Calu3 (cell line): ENCODE measurements around the gene KRTAP5-3. TPM values are rescaled to one million over a fixed set of nuclear protein-coding genes. Genes with fewer than 3 reads are reported as not detected.
"Not testable (repeated sequence)": the region's sequence is repeated elsewhere in the genome, so short reads cannot be mapped to it uniquely, and the experiment has no call there.

Experiments used
- BruUV-seq: library from RNA; stranded (reverse); fragments of 400-500 nt; replicated peaks from 2 replicates; lab custom pipeline; 2021; lab: Mats Ljungman, UMichigan
- CTCF ChIA-PET: fragments of 300-600 bp; sonication (Branson Sonifier 250); formaldehyde crosslinking; loops from one replicate; lab custom pipeline; 2022; ENCODE audit warnings: antibody characterized with exemption; lab: Charles Lee
- DNase-seq: peaks from one replicate; pipeline ENCODE4 v3.0.0; 2022
- H3K27ac Mint-ChIP-seq: one replicate; pipeline ENCODE4 v1.8.0; 2022; ENCODE audit warnings: mixed read lengths; ENCODE audit not compliant: unreplicated experiment
- H3K27me3 Mint-ChIP-seq: one replicate; pipeline ENCODE4 v1.8.0; 2022; ENCODE audit warnings: mixed read lengths; ENCODE audit not compliant: unreplicated experiment
- H3K36me3 Mint-ChIP-seq: one replicate; pipeline ENCODE4 v1.8.0; 2022; ENCODE audit warnings: mild to moderate bottlenecking, moderate library complexity, mixed read lengths; ENCODE audit not compliant: insufficient read depth, unreplicated experiment
- H3K4me1 Mint-ChIP-seq: one replicate; pipeline ENCODE4 v1.8.0; 2022; ENCODE audit warnings: mild to moderate bottlenecking, low read depth, mixed read lengths; ENCODE audit not compliant: unreplicated experiment
- H3K4me3 Mint-ChIP-seq: one replicate; pipeline ENCODE4 v1.8.0; 2022; ENCODE audit warnings: mild to moderate bottlenecking, low read depth, moderate library complexity, mixed read lengths; ENCODE audit not compliant: unreplicated experiment
- H3K9me3 Mint-ChIP-seq: one replicate; pipeline ENCODE4 v1.8.0; 2022; ENCODE audit warnings: low read depth, mixed read lengths; ENCODE audit not compliant: unreplicated experiment
- intact Hi-C: fragments of 100-400 bp; cut with micrococcal nuclease; formaldehyde crosslinking; loops from one replicate; pipeline ENCODE4 v1.10.0; 2022; ENCODE audit not compliant: unreplicated experiment
- total RNA-seq: library from RNA; stranded (reverse); gene quantifications from 2 replicates; pipeline ENCODE4 v1.2.3, GENCODE V29; 2022
- TF ChIP-seq, protein P1 (sequence below): fragments of 200-600 bp; IDR thresholded peaks from one replicate; pipeline ENCODE4 v1.8.0; 2022; ENCODE audit warnings: antibody characterized with exemption; ENCODE audit not compliant: unreplicated experiment

The KRTAP5-3 gene
- total RNA-seq, 1 experiment from 2014 or later = not detected

DNA sequence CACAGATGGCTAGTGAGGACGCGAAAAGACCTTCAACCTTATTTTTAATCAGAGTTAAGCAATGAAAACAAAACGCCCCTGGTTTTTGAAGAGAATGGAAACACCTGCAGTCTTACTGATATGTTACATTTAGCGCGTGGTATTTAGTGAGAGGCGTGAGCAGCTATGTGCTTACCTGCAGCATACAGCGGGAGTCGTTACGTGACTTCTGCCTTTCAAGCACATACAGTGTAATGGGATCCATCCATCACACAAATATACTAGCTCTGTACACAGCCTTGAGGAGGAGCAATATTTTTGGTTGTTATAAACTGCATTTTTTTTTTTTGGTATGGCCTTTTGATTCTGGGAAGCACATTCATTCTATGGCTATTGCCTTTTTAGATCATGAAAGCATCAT, 15.6 kb downstream of the KRTAP5-3 start:
- DNase-seq = no peak
- BruUV-seq = no TSS peak
- Mint-ChIP-seq H3K27ac (no peak overlapping the region), H3K4me3 (no peak overlapping the region), H3K9me3 (no peaks in the 10 kb centered on the region), H3K4me1 (peaks cover 7% of the 10 kb centered on the region), H3K27me3 (peaks cover 65% of the 10 kb centered on the region), H3K36me3 (no peaks in the 10 kb centered on the region)
- intact Hi-C loops = no loop called here
- CTCF ChIA-PET = no interaction called here
- TF ChIP-seq, protein P1, sequence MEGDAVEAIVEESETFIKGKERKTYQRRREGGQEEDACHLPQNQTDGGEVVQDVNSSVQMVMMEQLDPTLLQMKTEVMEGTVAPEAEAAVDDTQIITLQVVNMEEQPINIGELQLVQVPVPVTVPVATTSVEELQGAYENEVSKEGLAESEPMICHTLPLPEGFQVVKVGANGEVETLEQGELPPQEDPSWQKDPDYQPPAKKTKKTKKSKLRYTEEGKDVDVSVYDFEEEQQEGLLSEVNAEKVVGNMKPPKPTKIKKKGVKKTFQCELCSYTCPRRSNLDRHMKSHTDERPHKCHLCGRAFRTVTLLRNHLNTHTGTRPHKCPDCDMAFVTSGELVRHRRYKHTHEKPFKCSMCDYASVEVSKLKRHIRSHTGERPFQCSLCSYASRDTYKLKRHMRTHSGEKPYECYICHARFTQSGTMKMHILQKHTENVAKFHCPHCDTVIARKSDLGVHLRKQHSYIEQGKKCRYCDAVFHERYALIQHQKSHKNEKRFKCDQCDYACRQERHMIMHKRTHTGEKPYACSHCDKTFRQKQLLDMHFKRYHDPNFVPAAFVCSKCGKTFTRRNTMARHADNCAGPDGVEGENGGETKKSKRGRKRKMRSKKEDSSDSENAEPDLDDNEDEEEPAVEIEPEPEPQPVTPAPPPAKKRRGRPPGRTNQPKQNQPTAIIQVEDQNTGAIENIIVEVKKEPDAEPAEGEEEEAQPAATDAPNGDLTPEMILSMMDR = no peak

DNA sequence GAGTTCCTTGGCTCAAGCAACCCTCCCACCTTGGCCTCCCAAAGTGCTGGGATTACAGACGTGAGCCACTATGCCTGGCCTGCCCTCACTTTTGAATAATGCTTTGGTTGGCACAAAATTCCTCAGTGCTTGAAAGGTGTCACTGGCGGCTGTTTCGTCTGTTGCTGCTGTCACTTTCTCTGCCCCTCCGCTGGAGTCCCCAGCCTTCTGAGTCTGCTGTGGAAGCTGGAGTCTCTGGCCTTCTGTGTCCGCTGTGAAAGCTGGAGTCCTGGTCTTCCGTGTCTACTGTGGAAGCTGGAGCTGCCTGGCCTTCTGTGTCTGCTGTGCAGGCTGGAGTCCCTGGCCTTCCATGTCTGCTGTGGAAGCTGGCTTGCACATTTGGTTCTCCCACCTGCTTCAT, 18.3 kb downstream of the KRTAP5-3 start:
- intact Hi-C loops = no loop called here
- TF ChIP-seq, protein P1 = no peak
- H3K27ac Mint-ChIP-seq = no peak overlapping the region
- H3K36me3 Mint-ChIP-seq = no peaks in the 10 kb centered on the region
- H3K4me1 Mint-ChIP-seq = peaks cover 7% of the 10 kb centered on the region
- H3K27me3 Mint-ChIP-seq = peaks cover 39% of the 10 kb centered on the region
- no peaks in the 10 kb centered on the region for H3K9me3 Mint-ChIP-seq
- no peak for DNase-seq
- no peak overlapping the region for H3K4me3 Mint-ChIP-seq
- CTCF ChIA-PET = interaction anchor here (0.6 kb wide), 1 partner anchor 682 kb away, joined by 4 read pairs; no protein-coding TSS in a partner anchor
- BruUV-seq = no TSS peak

DNA sequence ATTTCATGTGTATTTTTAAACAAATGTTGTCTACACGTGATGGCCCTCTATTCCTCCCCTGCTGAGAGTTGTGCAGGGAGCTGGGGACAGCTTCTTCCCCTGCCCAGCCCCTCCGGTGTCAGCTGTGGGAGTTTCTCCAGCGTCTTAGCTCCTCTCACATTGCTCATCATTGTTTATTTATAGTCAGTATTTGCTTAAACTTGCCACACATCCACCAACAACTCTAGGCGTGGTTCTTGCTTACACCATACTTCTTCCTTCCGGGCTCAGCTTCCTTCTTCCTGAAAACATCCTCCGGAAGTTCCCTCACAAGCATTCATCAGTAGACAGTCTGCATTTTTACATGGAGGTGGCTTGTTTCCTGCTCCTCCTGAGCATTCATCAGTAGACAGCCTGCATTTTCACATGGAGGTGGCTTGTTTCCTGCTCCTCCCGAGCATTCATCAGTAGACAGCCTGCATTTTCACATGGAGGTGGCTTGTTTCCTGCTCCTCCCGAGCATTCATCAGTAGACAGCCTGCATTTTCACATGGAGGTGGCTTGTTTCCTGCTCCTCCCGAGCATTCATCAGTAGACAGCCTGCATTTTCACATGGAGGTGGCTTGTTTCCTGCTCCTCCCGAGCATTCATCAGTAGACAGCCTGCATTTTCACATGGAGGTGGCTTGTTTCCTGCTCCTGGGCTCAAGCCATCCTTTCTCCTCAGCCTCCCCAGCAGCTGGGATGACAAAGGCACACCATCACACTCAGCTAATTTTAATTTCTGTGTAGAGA, 18.9 kb downstream of the KRTAP5-3 start:
- H3K36me3 Mint-ChIP-seq, H3K4me3 Mint-ChIP-seq, DNase-seq, H3K4me1 Mint-ChIP-seq, H3K9me3 Mint-ChIP-seq, intact Hi-C loops, H3K27ac Mint-ChIP-seq, BruUV-seq: not testable (repeated sequence)
- CTCF ChIA-PET = interaction anchor here (0.6 kb wide), 1 partner anchor 682 kb away, joined by 4 read pairs; no protein-coding TSS in a partner anchor
- H3K27me3 Mint-ChIP-seq = peaks cover 33% of the 10 kb centered on the region

DNA sequence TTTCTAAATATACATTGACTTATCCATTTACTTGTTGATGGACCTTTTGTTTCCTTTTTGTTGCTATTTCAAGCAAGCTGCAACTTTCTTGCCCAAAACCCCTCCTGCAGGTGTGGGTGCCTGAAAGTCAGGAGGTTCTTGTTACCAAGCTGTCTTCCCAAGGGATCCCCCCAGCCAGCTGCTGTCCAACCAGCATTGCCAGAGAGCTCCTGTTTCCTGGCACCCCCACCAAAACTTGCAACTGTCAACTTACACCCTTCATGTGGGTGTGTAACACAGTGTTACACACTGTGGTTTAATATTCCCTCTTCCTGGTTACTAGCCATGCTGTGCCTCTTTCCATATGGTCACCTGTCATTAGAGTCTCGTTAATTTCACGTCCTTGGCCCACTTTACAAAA, 21.6 kb downstream of the KRTAP5-3 start:
- Mint-ChIP-seq H3K27me3 (peaks cover 11% of the 10 kb centered on the region), H3K36me3 (no peaks in the 10 kb centered on the region), H3K9me3 (no peaks in the 10 kb centered on the region), H3K4me1 (peaks cover 7% of the 10 kb centered on the region), H3K4me3 (no peak overlapping the region), H3K27ac (no peak overlapping the region)
- CTCF ChIA-PET = no interaction called here
- no peak for DNase-seq
- TF ChIP-seq, protein P1 = no peak
- BruUV-seq = no TSS peak
- intact Hi-C loops = no loop called here

DNA sequence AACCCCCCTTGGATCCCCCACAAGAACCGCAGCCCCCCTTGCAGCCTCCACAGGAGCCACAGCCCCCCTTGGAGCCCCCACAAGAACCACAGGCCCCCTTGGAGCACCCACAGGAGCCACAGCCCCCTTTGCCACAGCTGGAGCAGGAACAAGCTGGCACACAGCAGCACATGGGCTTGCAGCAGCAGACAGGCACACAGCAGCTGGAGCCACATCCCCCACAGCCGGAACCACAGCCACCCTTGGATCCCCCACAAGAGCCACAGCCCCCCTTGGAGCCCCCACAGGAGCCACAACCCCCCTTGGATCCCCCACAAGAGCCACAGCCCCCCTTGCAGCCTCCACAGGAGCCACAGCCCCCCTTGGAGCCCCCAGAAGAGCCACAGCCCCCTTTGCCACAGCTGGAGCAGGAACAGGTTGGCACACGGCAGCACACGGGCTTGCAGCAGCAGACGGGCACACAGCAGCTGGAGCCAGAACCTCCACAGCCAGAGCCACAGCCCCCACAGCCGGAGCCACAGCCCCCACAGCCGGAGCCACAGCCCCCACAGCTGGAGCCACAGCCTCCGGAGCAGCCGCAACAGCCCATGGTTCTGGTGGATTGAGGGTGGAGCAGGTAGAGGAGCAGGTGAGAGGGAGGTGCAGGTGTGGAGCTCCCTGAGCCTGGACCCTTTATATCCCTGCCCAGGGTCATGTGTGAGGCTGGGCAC, 23.4 kb downstream of the KRTAP5-3 start, which contains the start of gene KRTAP5-1:
TSS of gene KRTAP5-1 (minus strand) at position 623 of the 710 bp plus-strand sequence. CDS start at position 589, 34 bp downstream.
- BruUV-seq, CTCF ChIA-PET, H3K4me1 Mint-ChIP-seq, intact Hi-C loops, H3K36me3 Mint-ChIP-seq, DNase-seq, H3K27ac Mint-ChIP-seq, H3K4me3 Mint-ChIP-seq, H3K9me3 Mint-ChIP-seq: not testable (repeated sequence)
- peaks cover 11% of the 10 kb centered on the region for H3K27me3 Mint-ChIP-seq

DNA sequence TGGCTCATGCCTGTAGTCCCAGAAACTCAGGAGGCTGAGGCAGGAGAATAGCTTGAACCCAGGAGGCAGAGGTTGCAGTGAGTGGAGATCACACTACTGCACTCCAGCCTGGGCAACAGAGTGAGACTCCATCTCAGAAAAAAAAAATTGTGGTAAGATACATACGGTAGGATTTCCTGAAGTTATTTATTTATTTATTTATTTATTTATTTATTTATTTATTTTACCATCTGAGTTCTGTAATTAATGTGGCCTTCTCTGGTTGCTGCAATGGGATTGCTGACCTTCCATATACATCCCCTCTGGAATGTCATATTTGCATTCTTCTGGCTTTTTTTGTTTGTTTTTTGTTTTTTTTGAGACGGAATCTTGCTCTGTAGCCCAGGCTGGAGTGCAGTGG, 25.4 kb downstream of the KRTAP5-3 start:
- intact Hi-C loops, H3K27me3 Mint-ChIP-seq, H3K4me3 Mint-ChIP-seq, DNase-seq, H3K27ac Mint-ChIP-seq, H3K9me3 Mint-ChIP-seq, BruUV-seq, H3K4me1 Mint-ChIP-seq, H3K36me3 Mint-ChIP-seq: not testable (repeated sequence)
- CTCF ChIA-PET = interaction anchor here (0.6 to 1.5 kb wide), 2 partner anchors 9 to 541 kb away, joined by 3 to 5 read pairs; no protein-coding TSS in a partner anchor
